Measurements from ENCODE around the gene CCDC192.

CCDC192 gene

GRCh38 chr5:127950707-127951391 lies 247.7 kb downstream of the CCDC192 start:
- Mint-ChIP-seq H3K27ac (no peak overlapping the region), H3K27me3 (no peaks in the 10 kb centered on the region), H3K36me3 (ENCODE audit: low read depth) (peaks cover 21% of the 10 kb centered on the region), H3K9me3 (no peaks in the 10 kb centered on the region), H3K4me1 (ENCODE audit: low read depth) (no peaks in the 10 kb centered on the region), H3K4me3 (no peak overlapping the region)
- no peak for DNase-seq

GRCh38 chr5:127951791-127952190 lies 248.6 kb downstream of the CCDC192 start:
- H3K4me1 Mint-ChIP-seq (ENCODE audit: low read depth), result no peaks in the 10 kb centered on the region
- no peaks in the 10 kb centered on the region for H3K9me3 Mint-ChIP-seq
- no peak for DNase-seq
- H3K27ac Mint-ChIP-seq, result no peak overlapping the region
- H3K36me3 Mint-ChIP-seq (ENCODE audit: low read depth), result peaks cover 26% of the 10 kb centered on the region
- H3K27me3 Mint-ChIP-seq, result no peaks in the 10 kb centered on the region
- no peak overlapping the region for H3K4me3 Mint-ChIP-seq

- peaks cover 19% of the 10 kb centered on the region for H3K36me3 Mint-ChIP-seq (ENCODE audit: low read depth)
- no peaks in the 10 kb centered on the region for H3K27me3 Mint-ChIP-seq
- no peak overlapping the region for H3K4me3 Mint-ChIP-seq
- H3K9me3 Mint-ChIP-seq, result no peaks in the 10 kb centered on the region
- no peak overlapping the region for H3K27ac Mint-ChIP-seq
- peaks cover 20% of the 10 kb centered on the region for H3K4me1 Mint-ChIP-seq (ENCODE audit: low read depth)
- DNase-seq, result no peak
Observed at GRCh38 chr5:127957183-127957582, 254.0 kb downstream of the CCDC192 start.

- H3K36me3 Mint-ChIP-seq (ENCODE audit: low read depth), result peaks cover 19% of the 10 kb centered on the region
- no peaks in the 10 kb centered on the region for H3K9me3 Mint-ChIP-seq
- H3K4me1 Mint-ChIP-seq (ENCODE audit: low read depth), result peaks cover 20% of the 10 kb centered on the region
- H3K27ac Mint-ChIP-seq, result no peak overlapping the region
- H3K27me3 Mint-ChIP-seq, result no peaks in the 10 kb centered on the region
- H3K4me3 Mint-ChIP-seq, result no peak overlapping the region
- DNase-seq, result no peak
Observed at GRCh38 chr5:127957701-127958239, 254.6 kb downstream of the CCDC192 start.

GRCh38 chr5:127958421-127959011 lies 255.3 kb downstream of the CCDC192 start:
- DNase-seq, result no peak
- H3K4me1 Mint-ChIP-seq (ENCODE audit: low read depth), result peaks cover 20% of the 10 kb centered on the region
- H3K9me3 Mint-ChIP-seq, result no peaks in the 10 kb centered on the region
- no peak overlapping the region for H3K27ac Mint-ChIP-seq
- no peaks in the 10 kb centered on the region for H3K27me3 Mint-ChIP-seq
- no peak overlapping the region for H3K4me3 Mint-ChIP-seq
- peaks cover 19% of the 10 kb centered on the region for H3K36me3 Mint-ChIP-seq (ENCODE audit: low read depth)

- Mint-ChIP-seq H3K4me3 (no peak overlapping the region), H3K27me3 (no peaks in the 10 kb centered on the region), H3K27ac (no peak overlapping the region), H3K36me3 (ENCODE audit: low read depth) (peaks cover 21% of the 10 kb centered on the region), H3K4me1 (ENCODE audit: low read depth) (peaks cover 20% of the 10 kb centered on the region), H3K9me3 (no peaks in the 10 kb centered on the region)
- DNase-seq, result no peak
Observed at GRCh38 chr5:127959152-127959764, 256.1 kb downstream of the CCDC192 start.

GRCh38 chr5:127960270-127960691 lies 257.1 kb downstream of the CCDC192 start:
- no peak overlapping the region for H3K27ac Mint-ChIP-seq
- peaks cover 23% of the 10 kb centered on the region for H3K36me3 Mint-ChIP-seq (ENCODE audit: low read depth)
- no peak overlapping the region for H3K4me3 Mint-ChIP-seq
- peaks cover 2% of the 10 kb centered on the region for H3K9me3 Mint-ChIP-seq
- no peaks in the 10 kb centered on the region for H3K27me3 Mint-ChIP-seq
- DNase-seq, result no peak
- peaks cover 20% of the 10 kb centered on the region for H3K4me1 Mint-ChIP-seq (ENCODE audit: low read depth)

- H3K4me1 Mint-ChIP-seq (ENCODE audit: low read depth), result peaks cover 20% of the 10 kb centered on the region
- no peak for DNase-seq
- no peak overlapping the region for H3K27ac Mint-ChIP-seq
- no peaks in the 10 kb centered on the region for H3K27me3 Mint-ChIP-seq
- H3K9me3 Mint-ChIP-seq, result peaks cover 6% of the 10 kb centered on the region
- H3K4me3 Mint-ChIP-seq, result no peak overlapping the region
- peaks cover 21% of the 10 kb centered on the region for H3K36me3 Mint-ChIP-seq (ENCODE audit: low read depth)
Observed at GRCh38 chr5:127961006-127961762, 258.0 kb downstream of the CCDC192 start.

GRCh38 chr5:127961763-127962145 lies 258.6 kb downstream of the CCDC192 start:
- Mint-ChIP-seq H3K9me3 (peaks cover 6% of the 10 kb centered on the region), H3K27ac (no peak overlapping the region), H3K4me1 (ENCODE audit: low read depth) (peaks cover 20% of the 10 kb centered on the region), H3K4me3 (no peak overlapping the region), H3K36me3 (ENCODE audit: low read depth) (peaks cover 24% of the 10 kb centered on the region), H3K27me3 (no peaks in the 10 kb centered on the region)
- DNase-seq, result no peak

- Mint-ChIP-seq H3K27me3 (no peaks in the 10 kb centered on the region), H3K4me3 (no peak overlapping the region), H3K4me1 (ENCODE audit: low read depth) (peaks cover 20% of the 10 kb centered on the region), H3K9me3 (peaks cover 6% of the 10 kb centered on the region), H3K27ac (no peak overlapping the region), H3K36me3 (ENCODE audit: low read depth) (peaks cover 27% of the 10 kb centered on the region)
- DNase-seq, result no peak
Observed at GRCh38 chr5:127962491-127962890, 259.3 kb downstream of the CCDC192 start.

GRCh38 chr5:127963233-127963632 lies 260.0 kb downstream of the CCDC192 start:
- Mint-ChIP-seq H3K27ac (no peak overlapping the region), H3K27me3 (no peaks in the 10 kb centered on the region), H3K9me3 (peaks cover 6% of the 10 kb centered on the region), H3K4me3 (no peak overlapping the region), H3K4me1 (ENCODE audit: low read depth) (peaks cover 20% of the 10 kb centered on the region), H3K36me3 (ENCODE audit: low read depth) (peaks cover 27% of the 10 kb centered on the region)
- DNase-seq, result no peak

- peaks cover 27% of the 10 kb centered on the region for H3K36me3 Mint-ChIP-seq (ENCODE audit: low read depth)
- H3K27me3 Mint-ChIP-seq, result no peaks in the 10 kb centered on the region
- H3K27ac Mint-ChIP-seq, result no peak overlapping the region
- H3K4me1 Mint-ChIP-seq (ENCODE audit: low read depth), result peaks cover 20% of the 10 kb centered on the region
- no peak overlapping the region for H3K4me3 Mint-ChIP-seq
- no peak for DNase-seq
- H3K9me3 Mint-ChIP-seq, result peaks cover 6% of the 10 kb centered on the region
Observed at GRCh38 chr5:127963931-127964330, 260.7 kb downstream of the CCDC192 start.

GRCh38 chr5:127967323-127967982 lies 264.3 kb downstream of the CCDC192 start:
- no peaks in the 10 kb centered on the region for H3K27me3 Mint-ChIP-seq
- no peak overlapping the region for H3K4me3 Mint-ChIP-seq
- H3K36me3 Mint-ChIP-seq (ENCODE audit: low read depth), result peaks cover 31% of the 10 kb centered on the region
- H3K9me3 Mint-ChIP-seq, result peaks cover 6% of the 10 kb centered on the region
- no peaks in the 10 kb centered on the region for H3K4me1 Mint-ChIP-seq (ENCODE audit: low read depth)
- no peak overlapping the region for H3K27ac Mint-ChIP-seq
- DNase-seq, result no peak

- no peaks in the 10 kb centered on the region for H3K27me3 Mint-ChIP-seq
- DNase-seq, result no peak
- H3K36me3 Mint-ChIP-seq (ENCODE audit: low read depth), result peaks cover 31% of the 10 kb centered on the region
- H3K4me1 Mint-ChIP-seq (ENCODE audit: low read depth), result no peaks in the 10 kb centered on the region
- no peak overlapping the region for H3K4me3 Mint-ChIP-seq
- H3K27ac Mint-ChIP-seq, result no peak overlapping the region
- peaks cover 6% of the 10 kb centered on the region for H3K9me3 Mint-ChIP-seq
Observed at GRCh38 chr5:127967983-127968592, 264.9 kb downstream of the CCDC192 start.

All from activated T-cell treated with anti-CD3 and anti-CD28 coated beads, Interleukin-2, amount 50 U/mL, for 24 hours (primary cell).